Astrocyte (in vitro differentiated cells and primary cell): ENCODE data around the gene PTPN14. TPM values are rescaled to one million over a fixed set of nuclear protein-coding genes. Genes with fewer than 3 reads are reported as not detected.

Source experiments
- DNase-seq: peaks from one replicate; pipeline ENCODE4 v3.0.0-alpha.2; 2010; ENCODE audit warnings: low read depth
- FAIRE-seq: peaks from 2 replicates; lab custom pipeline; 2011; peaks lifted over from hg19 to GRCh38; lab: Jason Lieb, UNC
- H2AFZ ChIP-seq: 2 replicates; pipeline ENCODE4 v1.6.0; 2012; ENCODE audit warnings: low read depth, low read length, inconsistent platforms
- H3K27ac ChIP-seq: 2 replicates; pipeline ENCODE4 v1.5.1; 2011; ENCODE audit warnings: low read depth, low read length, inconsistent platforms
- H3K27me3 ChIP-seq: 2 replicates; pipeline ENCODE4 v1.6.0; 2011; ENCODE audit warnings: low read length, inconsistent platforms; ENCODE audit not compliant: insufficient read depth
- H3K36me3 ChIP-seq: 2 replicates; pipeline ENCODE4 v1.5.1; 2011; ENCODE audit warnings: low read length, inconsistent platforms; ENCODE audit not compliant: insufficient read depth
- H3K4me1 ChIP-seq: 2 replicates; pipeline ENCODE4 v1.5.1; 2011; ENCODE audit warnings: low read length, inconsistent platforms; ENCODE audit not compliant: insufficient read depth
- H3K4me2 ChIP-seq: 2 replicates; pipeline ENCODE4 v1.6.0; 2012; ENCODE audit warnings: low read length, inconsistent platforms
- H3K4me3 ChIP-seq: 2 replicates; pipeline ENCODE4 v1.5.1; 2011; ENCODE audit warnings: low read depth, mild to moderate bottlenecking, low read length, inconsistent platforms; ENCODE audit not compliant: insufficient read depth
- H3K79me2 ChIP-seq: 2 replicates; pipeline ENCODE4 v1.6.0; 2012; ENCODE audit warnings: mild to moderate bottlenecking, low read length, inconsistent platforms; ENCODE audit not compliant: insufficient read depth
- H3K9ac ChIP-seq: 2 replicates; pipeline ENCODE4 v1.6.0; 2012; ENCODE audit warnings: mild to moderate bottlenecking, low read length, inconsistent platforms
- H3K9me3 ChIP-seq: 2 replicates; pipeline ENCODE4 v1.5.1; 2012; ENCODE audit warnings: low read depth, mild to moderate bottlenecking, low read length, inconsistent platforms; ENCODE audit not compliant: insufficient read depth
- H4K20me1 ChIP-seq: 2 replicates; pipeline ENCODE4 v1.6.0; 2012; ENCODE audit warnings: low read length, inconsistent platforms; ENCODE audit not compliant: insufficient read depth
- H3K27ac Mint-ChIP-seq: one replicate; pipeline ENCODE4 v1.8.0; 2021; ENCODE audit warnings: mild to moderate bottlenecking, mixed read lengths; ENCODE audit not compliant: unreplicated experiment
- H3K27me3 Mint-ChIP-seq: one replicate; pipeline ENCODE4 v1.8.0; 2021; ENCODE audit warnings: low read depth, mixed read lengths; ENCODE audit not compliant: unreplicated experiment
- H3K36me3 Mint-ChIP-seq: one replicate; pipeline ENCODE4 v1.8.0; 2021; ENCODE audit warnings: low read depth, mixed read lengths; ENCODE audit not compliant: unreplicated experiment
- H3K4me1 Mint-ChIP-seq: one replicate; pipeline ENCODE4 v1.8.0; 2021; ENCODE audit warnings: low read depth, mixed read lengths; ENCODE audit not compliant: unreplicated experiment
- H3K4me3 Mint-ChIP-seq: one replicate; pipeline ENCODE4 v1.8.0; 2021; ENCODE audit warnings: mild to moderate bottlenecking, moderate library complexity, mixed read lengths; ENCODE audit not compliant: unreplicated experiment
- H3K9me3 Mint-ChIP-seq: one replicate; pipeline ENCODE4 v1.8.0; 2021; ENCODE audit warnings: mild to moderate bottlenecking, mixed read lengths; ENCODE audit not compliant: unreplicated experiment
- EZH2 ChIP-seq: IDR thresholded peaks from 2 replicates; pipeline ENCODE4 v1.6.1; 2012; ENCODE audit warnings: mild to moderate bottlenecking, low read length, inconsistent platforms; ENCODE audit not compliant: insufficient read depth
- total RNA-seq: library from RNA; stranded (reverse); gene quantifications from 2 replicates; pipeline ENCODE4 v1.2.1, GENCODE V29; 2021
- TF ChIP-seq, protein P1 (sequence below): IDR thresholded peaks from 2 replicates; pipeline ENCODE4 v1.5.1; 2011; ENCODE audit warnings: low read depth, mild to moderate bottlenecking, inconsistent platforms, low read length, moderate library complexity; ENCODE audit not compliant: insufficient read depth

Gene PTPN14
- total RNA-seq, 1 donor from 2014 or later, result 177 TPM

DNA sequence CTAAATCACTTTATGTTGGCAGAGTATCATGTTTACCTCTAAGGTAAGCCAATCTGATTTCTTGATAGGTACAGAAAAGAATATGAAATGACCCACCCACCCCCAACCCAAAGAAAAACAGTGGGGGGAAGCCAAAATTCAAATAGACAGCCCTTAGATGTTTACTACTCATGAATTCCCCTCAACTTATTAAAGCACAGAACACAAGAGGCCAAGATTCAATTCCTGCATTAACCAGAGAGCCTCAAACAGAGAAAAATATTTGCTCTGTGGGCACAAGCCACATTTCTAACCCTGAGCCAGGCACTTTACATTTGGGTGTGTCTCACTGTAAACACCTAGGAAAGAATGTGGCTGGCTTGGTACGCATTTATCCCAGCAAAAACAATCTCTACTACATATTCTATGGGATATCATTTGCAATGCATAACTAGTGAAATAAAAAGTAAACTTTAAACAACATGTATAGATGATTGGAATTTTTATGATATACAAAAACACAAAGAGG is 84.3 kb downstream of the PTPN14 start:
- Histone ChIP-seq H3K4me1 (peaks cover 7% of the 10 kb centered on the region), H3K9ac (no peak overlapping the region), H3K79me2 (peaks cover 97% of the 10 kb centered on the region), H4K20me1 (peaks cover 60% of the 10 kb centered on the region), H3K27me3 (no peaks in the 10 kb centered on the region), H3K4me3 (no peak overlapping the region), H3K9me3 (no peaks in the 10 kb centered on the region), H3K27ac (no peak overlapping the region), H2AFZ (no peak overlapping the region), H3K36me3 (peaks cover 6% of the 10 kb centered on the region), H3K4me2 (no peak overlapping the region)
- peak overlapping the region; percentile 34 for H3K27ac Mint-ChIP-seq
- H3K9me3 Mint-ChIP-seq, result no peaks in the 10 kb centered on the region
- no peaks in the 10 kb centered on the region for H3K27me3 Mint-ChIP-seq
- H3K4me3 Mint-ChIP-seq, result no peak overlapping the region
- H3K4me1 Mint-ChIP-seq, result peaks cover 60% of the 10 kb centered on the region
- no peak for DNase-seq
- no peak for TF ChIP-seq EZH2
- TF ChIP-seq, protein P1, sequence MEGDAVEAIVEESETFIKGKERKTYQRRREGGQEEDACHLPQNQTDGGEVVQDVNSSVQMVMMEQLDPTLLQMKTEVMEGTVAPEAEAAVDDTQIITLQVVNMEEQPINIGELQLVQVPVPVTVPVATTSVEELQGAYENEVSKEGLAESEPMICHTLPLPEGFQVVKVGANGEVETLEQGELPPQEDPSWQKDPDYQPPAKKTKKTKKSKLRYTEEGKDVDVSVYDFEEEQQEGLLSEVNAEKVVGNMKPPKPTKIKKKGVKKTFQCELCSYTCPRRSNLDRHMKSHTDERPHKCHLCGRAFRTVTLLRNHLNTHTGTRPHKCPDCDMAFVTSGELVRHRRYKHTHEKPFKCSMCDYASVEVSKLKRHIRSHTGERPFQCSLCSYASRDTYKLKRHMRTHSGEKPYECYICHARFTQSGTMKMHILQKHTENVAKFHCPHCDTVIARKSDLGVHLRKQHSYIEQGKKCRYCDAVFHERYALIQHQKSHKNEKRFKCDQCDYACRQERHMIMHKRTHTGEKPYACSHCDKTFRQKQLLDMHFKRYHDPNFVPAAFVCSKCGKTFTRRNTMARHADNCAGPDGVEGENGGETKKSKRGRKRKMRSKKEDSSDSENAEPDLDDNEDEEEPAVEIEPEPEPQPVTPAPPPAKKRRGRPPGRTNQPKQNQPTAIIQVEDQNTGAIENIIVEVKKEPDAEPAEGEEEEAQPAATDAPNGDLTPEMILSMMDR, result no peak
- H3K36me3 Mint-ChIP-seq, result peaks cover 8% of the 10 kb centered on the region
- FAIRE-seq, result no peak

- Histone ChIP-seq H3K4me1 (peaks cover 5% of the 10 kb centered on the region), H4K20me1 (peaks cover 60% of the 10 kb centered on the region)
Observed at GRCh38 chr1:214466403-214467077, 84.9 kb downstream of the PTPN14 start.

More at GRCh38 chr1:214466403-214467077, 84.9 kb downstream of the PTPN14 start:
- H3K4me2 ChIP-seq, result no peak overlapping the region
- H3K9me3 Mint-ChIP-seq, result no peaks in the 10 kb centered on the region
- H3K36me3 ChIP-seq, result peaks cover 9% of the 10 kb centered on the region
- TF ChIP-seq EZH2, result no peak
- TF ChIP-seq, protein P1, result no peak
- no peak overlapping the region for H3K27ac Mint-ChIP-seq
- H3K79me2 ChIP-seq, result peaks cover 97% of the 10 kb centered on the region
- no peak overlapping the region for H3K27ac ChIP-seq
- no peak overlapping the region for H3K4me3 Mint-ChIP-seq
- H3K4me1 Mint-ChIP-seq, result peaks cover 58% of the 10 kb centered on the region
- H3K9ac ChIP-seq, result no peak overlapping the region
- no peak overlapping the region for H2AFZ ChIP-seq
- peaks cover 8% of the 10 kb centered on the region for H3K36me3 Mint-ChIP-seq
- H3K27me3 Mint-ChIP-seq, result no peaks in the 10 kb centered on the region
- H3K27me3 ChIP-seq, result no peaks in the 10 kb centered on the region
- H3K4me3 ChIP-seq, result no peak overlapping the region
- no peaks in the 10 kb centered on the region for H3K9me3 ChIP-seq
- DNase-seq (no peak), FAIRE-seq (peak; percentile 74)
